Loucy (cell line): ENCODE data around the gene N4BP2.

Experiments used
- CTCF ChIP-seq: fragments of 200-600 bp; sonication (generic); conservative IDR thresholded peaks from 2 replicates; pipeline ENCODE4 v1.5.1; 2014; ENCODE audit warnings: mild to moderate bottlenecking, antibody characterized with exemption, low read length
- EZH2phosphoT487 ChIP-seq: fragments of 200-600 bp; IDR thresholded peaks from 2 replicates; pipeline ENCODE4 v1.6.1; 2018; ENCODE audit warnings: antibody characterized with exemption, mild to moderate bottlenecking, moderate library complexity, borderline replicate concordance

- TF ChIP-seq CTCF (no peak), EZH2phosphoT487 (no peak)
These were observed 17.7 kb upstream of the N4BP2 start for GRCh38 chr4:40038977-40039376.
